CD14-positive monocyte (primary cell): ENCODE results near the gene GPR142. TPM values are rescaled to one million over a fixed set of nuclear protein-coding genes. Genes with fewer than 3 reads are reported as not detected.

Experiments
- DNase-seq, 3 donors: peaks; one replicate each; pipeline ENCODE4 v3.0.0-alpha.2; 2011 to 2022
- H2AFZ ChIP-seq: 2 replicates; pipeline ENCODE4 v1.6.0; 2012; ENCODE audit warnings: mild to moderate bottlenecking, low read depth, low read length, inconsistent platforms; ENCODE audit not compliant: insufficient read depth, poor library complexity, severe bottlenecking
- H3K27ac ChIP-seq, 2 donors: 1 replicate in 1 of 2; 2 replicates in 1 of 2; pipeline ENCODE4 v1.5.1; 2012 to 2013; ENCODE audit warnings: low read length in 2 of 2, control low read depth in 1 of 2, inconsistent platforms in 1 of 2, low read depth in 1 of 2, mild to moderate bottlenecking in 1 of 2
- H3K27me3 ChIP-seq, 2 donors: one replicate each; pipeline versions ENCODE4 v1.6.0 to v1.6.1; 2011 to 2013; ENCODE audit warnings: low read length in 2 of 2; ENCODE audit not compliant: control insufficient read depth in 2 of 2, insufficient read depth in 2 of 2
- H3K36me3 ChIP-seq, 2 donors: replicated peaks in 1 of 2; 1 replicate in 1 of 2; 2 replicates in 1 of 2; pipeline versions ENCODE4 v1.5.1 to v1.6.1; 2012 to 2013; ENCODE audit warnings: low read length in 2 of 2, control low read depth in 1 of 2, inconsistent platforms in 1 of 2, mild to moderate bottlenecking in 1 of 2; ENCODE audit not compliant: insufficient read depth in 2 of 2, control insufficient read depth in 1 of 2
- H3K4me1 ChIP-seq, 2 donors: 1 replicate in 1 of 2; 2 replicates in 1 of 2; pipeline versions ENCODE4 v1.5.1 to v1.6.1; 2012 to 2013; ENCODE audit warnings: low read length in 2 of 2, control low read depth in 1 of 2, inconsistent platforms in 1 of 2, mild to moderate bottlenecking in 1 of 2, moderate library complexity in 1 of 2; ENCODE audit not compliant: insufficient read depth in 2 of 2, control insufficient read depth in 1 of 2
- H3K4me2 ChIP-seq: replicated peaks from 2 replicates; pipeline ENCODE3; 2012; ENCODE audit warnings: low read length, moderate library complexity, mild to moderate bottlenecking; ENCODE audit not compliant: poor library complexity, severe bottlenecking; ENCODE audit errors: extremely low read depth
- H3K4me3 ChIP-seq, 3 experiments: fragments of 200-600 bp in 1 of 3; sonication (generic) in 1 of 3; replicated peaks in 1 of 3; 1 replicate in 2 of 3; 2 replicates in 1 of 3; pipeline ENCODE4 v1.5.1; 2011 to 2013; ENCODE audit warnings: low read length in 3 of 3, mild to moderate bottlenecking in 3 of 3, control low read depth in 2 of 3, low read depth in 2 of 3, inconsistent platforms in 1 of 3, moderate library complexity in 1 of 3
- H3K79me2 ChIP-seq: 2 replicates; pipeline ENCODE4 v1.6.0; 2012; ENCODE audit warnings: mild to moderate bottlenecking, control low read depth, inconsistent platforms, low read length, moderate library complexity; ENCODE audit not compliant: insufficient read depth
- H3K9ac ChIP-seq: 2 replicates; pipeline ENCODE4 v1.6.0; 2017; ENCODE audit warnings: low read length, mild to moderate bottlenecking; ENCODE audit not compliant: insufficient read depth, poor library complexity, severe bottlenecking
- H3K9me3 ChIP-seq, 2 donors: replicated peaks in 1 of 2; 1 replicate in 1 of 2; 2 replicates in 1 of 2; pipeline versions ENCODE4 v1.5.1 to v1.6.1; 2012 to 2013; ENCODE audit warnings: low read length in 2 of 2, control low read depth in 1 of 2; ENCODE audit not compliant: control insufficient read depth in 1 of 2, insufficient read depth in 1 of 2
- H4K20me1 ChIP-seq: 2 replicates; pipeline ENCODE4 v1.6.0; 2012; ENCODE audit warnings: mild to moderate bottlenecking, low read length, control low read depth, moderate library complexity; ENCODE audit not compliant: insufficient read depth
- H3K27ac Mint-ChIP-seq, 7 donors: one replicate each; pipeline ENCODE4 v1.8.0; 2020; ENCODE audit warnings: mild to moderate bottlenecking in 7 of 7, mixed read lengths in 7 of 7, moderate library complexity in 6 of 7, inconsistent platforms in 2 of 7
- H3K27me3 Mint-ChIP-seq, 3 donors: one replicate each; pipeline ENCODE4 v1.8.0; 2021 to 2022; ENCODE audit warnings: low read depth in 3 of 3, mild to moderate bottlenecking in 3 of 3, mixed read lengths in 3 of 3, moderate library complexity in 3 of 3, inconsistent platforms in 1 of 3
- H3K36me3 Mint-ChIP-seq, 2 donors: one replicate each; pipeline ENCODE4 v1.8.0; 2020; ENCODE audit warnings: mixed read lengths in 2 of 2, inconsistent platforms in 1 of 2, mild to moderate bottlenecking in 1 of 2
- H3K4me1 Mint-ChIP-seq: one replicate; pipeline ENCODE4 v1.8.0; 2020; ENCODE audit warnings: mild to moderate bottlenecking, mixed read lengths
- H3K4me3 Mint-ChIP-seq, 2 donors: one replicate each; pipeline ENCODE4 v1.8.0; 2020; ENCODE audit warnings: mild to moderate bottlenecking in 2 of 2, mixed read lengths in 2 of 2, moderate library complexity in 1 of 2
- H3K9me3 Mint-ChIP-seq, 7 donors: one replicate each; pipeline ENCODE4 v1.8.0; 2020 to 2022; ENCODE audit warnings: mixed read lengths in 7 of 7, mild to moderate bottlenecking in 6 of 7, moderate library complexity in 6 of 7, inconsistent platforms in 2 of 7
- WGBS: methylation state at CpG from one replicate; pipeline ENCODE4 v1.1.5; 2013; ENCODE audit warnings: missing lambda C conversion rate; ENCODE audit not compliant: insufficient coverage; 5-methylcytosine and 5-hydroxymethylcytosine counted together
- intact Hi-C, 2 donors: fragments of 100-400 bp; cut with micrococcal nuclease; formaldehyde crosslinking; loops; one replicate each; pipeline versions ENCODE4 v1.15.0 to v1.15.1; 2023
- polyA plus RNA-seq, 3 donors: library from polyadenylated mRNA; depleted of rRNA in 1 of 3; unstranded in 2 of 3; stranded (reverse) in 1 of 3; fragments of 300-500 nt in 2 of 3; fragments of >200 nt in 1 of 3; fragmentation: Illumina TruSeq in 2 of 3; gene quantifications; 1 replicate in 2 of 3; 2 replicates in 1 of 3; pipeline ENCODE4 v1.2.3, GENCODE V29; 2012 to 2021
- TF ChIP-seq, protein P1 (sequence below): fragments of 200-600 bp; IDR thresholded peaks from one replicate; pipeline ENCODE4 v1.8.0; 2022; ENCODE audit warnings: antibody characterized with exemption, mild to moderate bottlenecking

GPR142 gene
- polyA plus RNA-seq, 3 donors = not detected

GRCh38 chr17:74372426-74372825 lies 5.1 kb downstream of the GPR142 start:
- Histone ChIP-seq H3K4me3 (no peak overlapping the region), H2AFZ (no peak overlapping the region), H3K4me2 (no peak overlapping the region), H3K27me3 (no peaks in the 10 kb centered on the region), H3K4me1 (peaks cover 17% of the 10 kb centered on the region in 2 donors), H3K9ac (no peak overlapping the region), H3K27ac (no peak overlapping the region), H3K36me3 (no peaks in the 10 kb centered on the region), H3K9me3 (no peaks in the 10 kb centered on the region), H3K79me2 (no peaks in the 10 kb centered on the region), H4K20me1 (no peaks in the 10 kb centered on the region)
- H3K9me3 Mint-ChIP-seq = peaks cover 0 to 1% (median 0%) of the 10 kb centered on the region in 7 donors
- WGBS = 97% methylated on average over 6 of the region's 9 CpGs
- DNase-seq = no peak
- no peaks in the 10 kb centered on the region for H3K36me3 Mint-ChIP-seq
- intact Hi-C loops = loop anchor here (10.0 kb wide), 3 partner anchors 272 to 492 kb away; partner anchors contain the start of gene RAB37 (in 1 of the 2)
- H3K27me3 Mint-ChIP-seq = peaks cover 6 to 14% (median 9%) of the 10 kb centered on the region in 3 donors
- TF ChIP-seq, protein P1, sequence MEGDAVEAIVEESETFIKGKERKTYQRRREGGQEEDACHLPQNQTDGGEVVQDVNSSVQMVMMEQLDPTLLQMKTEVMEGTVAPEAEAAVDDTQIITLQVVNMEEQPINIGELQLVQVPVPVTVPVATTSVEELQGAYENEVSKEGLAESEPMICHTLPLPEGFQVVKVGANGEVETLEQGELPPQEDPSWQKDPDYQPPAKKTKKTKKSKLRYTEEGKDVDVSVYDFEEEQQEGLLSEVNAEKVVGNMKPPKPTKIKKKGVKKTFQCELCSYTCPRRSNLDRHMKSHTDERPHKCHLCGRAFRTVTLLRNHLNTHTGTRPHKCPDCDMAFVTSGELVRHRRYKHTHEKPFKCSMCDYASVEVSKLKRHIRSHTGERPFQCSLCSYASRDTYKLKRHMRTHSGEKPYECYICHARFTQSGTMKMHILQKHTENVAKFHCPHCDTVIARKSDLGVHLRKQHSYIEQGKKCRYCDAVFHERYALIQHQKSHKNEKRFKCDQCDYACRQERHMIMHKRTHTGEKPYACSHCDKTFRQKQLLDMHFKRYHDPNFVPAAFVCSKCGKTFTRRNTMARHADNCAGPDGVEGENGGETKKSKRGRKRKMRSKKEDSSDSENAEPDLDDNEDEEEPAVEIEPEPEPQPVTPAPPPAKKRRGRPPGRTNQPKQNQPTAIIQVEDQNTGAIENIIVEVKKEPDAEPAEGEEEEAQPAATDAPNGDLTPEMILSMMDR = no peak
- peaks cover 15% of the 10 kb centered on the region for H3K4me1 Mint-ChIP-seq
- H3K27ac Mint-ChIP-seq = no peak overlapping the region
- no peak overlapping the region for H3K4me3 Mint-ChIP-seq

DNA sequence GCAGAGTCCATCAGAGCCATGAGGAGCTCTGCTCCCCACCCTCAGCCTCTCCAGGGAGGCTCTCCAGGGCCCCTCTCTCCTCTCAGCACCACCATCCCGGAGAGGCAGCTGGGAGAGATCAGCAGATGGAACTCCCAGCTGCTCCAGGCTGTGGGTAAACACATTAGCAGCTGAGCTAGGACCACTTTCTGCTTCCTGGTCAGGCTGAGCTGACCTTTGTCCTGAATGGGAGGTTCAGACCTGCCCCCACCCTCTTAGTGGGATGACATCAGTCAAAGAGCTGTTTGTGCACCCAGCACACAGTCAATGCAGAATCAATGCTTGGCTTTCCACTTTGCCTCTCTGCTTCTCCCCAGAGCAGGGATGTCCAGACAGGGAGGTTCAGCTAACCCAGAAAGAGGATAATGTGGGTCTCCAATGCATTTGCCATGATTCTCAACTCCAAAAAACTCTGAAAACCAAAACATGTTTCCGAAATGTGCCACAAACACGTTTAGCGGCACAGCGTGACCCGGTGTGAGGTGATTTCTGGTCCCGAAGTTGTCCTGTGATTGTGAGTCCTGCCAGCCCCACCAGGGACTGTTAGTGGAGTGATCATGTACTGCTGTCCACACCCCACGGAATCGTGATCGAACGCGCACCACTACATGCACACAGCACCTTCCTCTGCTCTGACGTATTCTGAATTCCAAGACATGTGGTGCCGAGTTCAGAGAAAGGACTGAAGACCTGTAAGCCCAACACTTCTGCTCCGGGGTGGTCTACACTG lies 6.7 kb downstream of the GPR142 start:
- no peaks in the 10 kb centered on the region for H3K36me3 Mint-ChIP-seq
- H3K27ac Mint-ChIP-seq = peak overlapping the region in 1 of 7 donors; percentile 35
- no peak overlapping the region for H2AFZ ChIP-seq
- H3K9me3 ChIP-seq = no peaks in the 10 kb centered on the region
- 98% methylated on average over 5 of the region's 15 CpGs for WGBS
- no peak overlapping the region for H3K4me3 ChIP-seq
- H3K9ac ChIP-seq = no peak overlapping the region
- H3K4me1 ChIP-seq = peaks cover 6 to 8% of the 10 kb centered on the region in 2 donors
- no peak overlapping the region for H3K4me2 ChIP-seq
- intact Hi-C loops = loop anchor here (10.0 kb wide), 3 partner anchors 271 to 491 kb away; partner anchors contain the start of gene RAB37 (in 1 of the 2)
- H3K4me3 Mint-ChIP-seq = no peak overlapping the region
- H3K27me3 ChIP-seq = no peaks in the 10 kb centered on the region
- no peak overlapping the region for H3K27ac ChIP-seq
- TF ChIP-seq, protein P1 = no peak
- peaks cover 6% of the 10 kb centered on the region for H3K4me1 Mint-ChIP-seq
- H3K79me2 ChIP-seq = no peaks in the 10 kb centered on the region
- no peaks in the 10 kb centered on the region for H3K36me3 ChIP-seq
- no peaks in the 10 kb centered on the region for H3K9me3 Mint-ChIP-seq
- H4K20me1 ChIP-seq = no peaks in the 10 kb centered on the region
- H3K27me3 Mint-ChIP-seq = peaks cover 7 to 13% (median 12%) of the 10 kb centered on the region in 3 donors
- DNase-seq = no peak
